Choroid plexus epithelial cell (primary cell): Measurements from ENCODE around the gene POLD1.
A peak's percentile ranks its signal among the peaks of the same experiment; 100 is the strongest.

Source experiments
- DNase-seq: peaks from one replicate; pipeline ENCODE4 v3.0.0-alpha.2; 2010; ENCODE audit warnings: low read depth
- H3K4me3 ChIP-seq: 2 replicates; pipeline ENCODE4 v1.5.1; 2011; ENCODE audit warnings: low read depth, mild to moderate bottlenecking, control low read depth, low read length, moderate library complexity
- TF ChIP-seq, protein P1 (sequence below): conservative IDR thresholded peaks from 2 replicates; pipeline ENCODE4 v1.5.1; 2011; ENCODE audit warnings: low read depth, mild to moderate bottlenecking, control low read depth, inconsistent platforms, low read length, moderate library complexity

The POLD1 gene

DNA sequence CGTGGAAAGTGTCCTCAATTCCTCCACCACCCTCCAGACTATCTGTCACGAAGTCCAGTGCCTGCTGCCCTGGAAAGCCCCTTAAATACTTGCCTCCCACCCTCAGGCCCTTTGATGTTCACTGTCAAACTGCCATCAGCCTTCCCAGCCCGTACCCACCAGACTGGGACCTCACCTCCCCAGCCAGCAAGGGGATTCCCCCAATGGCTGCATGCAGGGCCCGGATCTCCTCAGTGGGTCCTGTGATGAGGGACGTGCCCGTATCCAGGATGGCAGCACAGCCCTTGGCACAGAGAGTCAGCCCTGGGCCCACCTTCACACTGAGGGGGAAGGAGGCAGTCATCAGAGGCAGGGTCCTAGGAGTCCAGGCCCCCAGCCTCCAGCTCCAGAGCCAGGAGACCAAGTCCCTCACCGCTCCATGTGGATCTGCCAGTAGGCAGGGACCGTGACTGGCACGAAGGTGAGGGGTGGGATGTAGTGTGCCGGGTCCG is 24.8 kb upstream of the POLD1 start:
- no peak for DNase-seq
- TF ChIP-seq, protein P1, sequence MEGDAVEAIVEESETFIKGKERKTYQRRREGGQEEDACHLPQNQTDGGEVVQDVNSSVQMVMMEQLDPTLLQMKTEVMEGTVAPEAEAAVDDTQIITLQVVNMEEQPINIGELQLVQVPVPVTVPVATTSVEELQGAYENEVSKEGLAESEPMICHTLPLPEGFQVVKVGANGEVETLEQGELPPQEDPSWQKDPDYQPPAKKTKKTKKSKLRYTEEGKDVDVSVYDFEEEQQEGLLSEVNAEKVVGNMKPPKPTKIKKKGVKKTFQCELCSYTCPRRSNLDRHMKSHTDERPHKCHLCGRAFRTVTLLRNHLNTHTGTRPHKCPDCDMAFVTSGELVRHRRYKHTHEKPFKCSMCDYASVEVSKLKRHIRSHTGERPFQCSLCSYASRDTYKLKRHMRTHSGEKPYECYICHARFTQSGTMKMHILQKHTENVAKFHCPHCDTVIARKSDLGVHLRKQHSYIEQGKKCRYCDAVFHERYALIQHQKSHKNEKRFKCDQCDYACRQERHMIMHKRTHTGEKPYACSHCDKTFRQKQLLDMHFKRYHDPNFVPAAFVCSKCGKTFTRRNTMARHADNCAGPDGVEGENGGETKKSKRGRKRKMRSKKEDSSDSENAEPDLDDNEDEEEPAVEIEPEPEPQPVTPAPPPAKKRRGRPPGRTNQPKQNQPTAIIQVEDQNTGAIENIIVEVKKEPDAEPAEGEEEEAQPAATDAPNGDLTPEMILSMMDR = no peak
- no peak overlapping the region for H3K4me3 ChIP-seq

DNA sequence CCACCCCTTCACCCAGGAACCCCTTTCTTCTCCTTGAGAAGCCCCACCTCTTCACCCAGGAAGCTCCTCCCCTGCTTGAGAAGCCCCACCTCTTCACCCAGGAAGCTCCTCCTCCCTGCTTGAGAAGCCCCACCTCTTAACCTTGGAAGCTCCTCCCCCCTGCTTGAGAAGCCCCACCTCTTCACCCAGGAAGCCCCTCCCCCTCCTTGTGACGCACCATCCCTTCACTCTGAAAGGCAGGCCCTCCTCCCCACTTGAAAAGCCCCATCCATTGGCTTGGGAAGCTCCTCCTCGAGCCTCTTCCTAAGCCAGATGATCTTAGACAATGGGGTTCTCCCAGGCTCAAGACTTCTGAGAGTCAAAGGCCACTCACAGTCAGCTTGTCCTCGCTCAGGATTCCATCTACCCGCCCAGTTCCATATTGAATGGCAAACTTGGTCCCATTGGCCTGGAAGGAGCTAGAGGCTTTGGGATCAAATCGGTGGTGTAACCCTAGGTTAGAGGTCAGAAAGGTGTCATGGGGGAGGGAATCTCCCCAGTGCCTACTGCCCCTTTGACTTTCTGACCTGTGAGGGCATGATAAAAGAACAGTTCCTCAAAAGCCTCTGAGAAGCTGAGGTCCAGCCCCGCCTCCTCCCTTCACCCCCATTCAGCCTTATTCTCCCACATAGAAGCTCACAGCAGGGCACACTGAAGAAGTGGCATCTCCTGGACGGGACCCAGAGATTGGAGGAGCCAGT is 22.7 kb upstream of the POLD1 start:
- no peak for DNase-seq
- TF ChIP-seq, protein P1 = no peak
- no peak overlapping the region for H3K4me3 ChIP-seq

DNA sequence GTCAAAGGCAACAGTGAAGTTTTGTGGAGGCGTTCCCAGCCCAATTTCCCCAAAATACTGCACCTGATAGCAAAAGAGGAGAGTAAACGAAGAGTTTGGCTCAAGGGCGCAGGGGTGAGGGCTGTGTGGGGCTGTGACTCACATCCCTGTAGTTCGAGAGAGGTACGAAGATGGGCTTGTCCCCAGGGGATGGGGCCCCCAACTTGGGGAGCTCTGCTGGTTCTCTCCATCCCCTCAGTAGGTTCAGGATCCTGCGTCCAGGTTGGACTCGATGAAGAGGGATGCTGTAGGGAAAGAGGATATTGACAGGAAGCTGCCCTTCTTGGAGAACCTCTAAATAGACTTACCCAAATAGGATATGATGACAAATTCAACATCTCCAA is 22.1 kb upstream of the POLD1 start:
- no peak overlapping the region for H3K4me3 ChIP-seq
- TF ChIP-seq, protein P1 = no peak
- DNase-seq = no peak

DNA sequence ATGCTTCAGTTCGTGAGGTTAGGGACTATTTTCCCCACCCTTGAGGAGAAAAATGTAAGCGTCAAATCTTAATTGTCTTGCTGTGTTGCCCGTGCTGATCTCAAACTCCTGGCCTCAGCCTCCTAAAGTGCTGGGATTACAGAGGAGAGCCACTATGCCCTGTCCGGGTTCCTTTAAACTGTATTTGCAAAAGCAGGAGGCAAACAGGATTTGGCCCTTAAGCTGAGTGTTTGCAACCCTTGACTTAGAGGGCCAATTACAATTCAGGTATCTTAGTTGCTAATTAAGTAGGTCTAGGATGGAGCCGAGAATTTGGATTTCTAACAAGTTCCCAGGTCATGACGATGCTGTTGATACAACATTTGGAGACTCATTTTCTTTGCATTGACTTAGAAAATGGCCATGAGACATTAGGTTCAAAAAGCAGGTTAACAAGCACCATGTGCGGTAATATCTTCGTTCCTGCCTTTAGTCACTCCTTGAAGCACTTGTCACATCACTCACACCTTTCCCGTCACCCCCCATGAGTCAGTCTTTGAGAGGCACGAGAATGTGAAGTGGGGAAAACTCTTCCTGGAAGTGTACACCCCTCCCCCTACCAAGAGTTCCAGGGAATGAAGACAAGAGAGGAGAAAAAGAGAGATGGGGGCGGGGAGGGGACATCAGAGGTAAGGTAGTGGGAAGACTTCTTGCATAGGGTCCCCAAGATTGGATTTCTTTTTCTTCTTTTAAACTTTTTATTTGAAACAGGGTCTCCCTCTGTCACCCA is 21.3 kb upstream of the POLD1 start:
- H3K4me3 ChIP-seq = no peak overlapping the region
- TF ChIP-seq, protein P1 = no peak
- no peak for DNase-seq

DNA sequence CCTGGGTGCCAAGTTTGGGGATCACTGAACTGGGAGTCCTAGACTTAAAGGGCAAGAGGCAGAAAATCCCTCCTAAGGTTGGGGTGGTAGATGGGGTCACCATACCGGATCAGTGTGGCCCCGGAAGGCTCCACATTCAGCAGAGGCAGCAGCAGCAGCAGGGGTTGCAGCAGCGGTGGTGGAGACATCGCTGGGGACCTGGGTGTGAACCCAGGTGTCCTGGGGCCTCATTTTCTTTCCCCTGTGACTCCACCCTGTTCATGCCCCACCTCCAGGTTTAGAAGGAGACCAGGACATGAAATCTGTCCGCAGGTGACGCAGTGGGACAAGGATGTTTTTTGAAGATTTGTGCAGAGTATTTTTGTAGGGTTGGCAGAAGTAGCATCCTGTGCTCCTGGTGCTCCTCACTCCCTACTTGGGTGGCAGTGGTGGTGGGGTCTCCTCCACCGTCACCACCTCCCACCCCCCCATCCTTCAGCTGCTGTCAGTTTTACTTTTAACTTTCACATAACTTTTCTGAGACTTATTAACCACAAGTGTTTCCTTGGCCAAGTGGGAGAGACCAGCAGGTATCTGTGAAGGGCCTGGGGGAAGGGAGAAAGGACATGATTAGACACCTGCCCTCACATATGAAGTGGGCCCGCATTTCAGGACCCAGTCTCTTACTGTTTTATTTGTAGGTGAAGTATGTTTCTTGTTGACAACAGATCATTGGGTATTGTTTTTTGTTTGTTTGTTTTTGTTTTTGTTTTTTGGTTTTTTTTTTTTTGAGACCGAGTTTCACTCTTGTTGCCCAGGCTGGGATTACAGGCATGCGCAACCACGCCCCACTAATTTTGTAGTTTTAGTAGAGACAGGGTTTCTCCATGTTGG is 18.5 kb upstream of the POLD1 start, which contains the start of gene NAPSA:
Gene NAPSA (minus strand): TSS at position 206 of the 873 bp plus-strand sequence. CDS start 18 bp downstream, at position 188.
- H3K4me3 ChIP-seq = no peak within 1 kb of the TSS
- no peak for DNase-seq
- TF ChIP-seq, protein P1 = no peak

DNA sequence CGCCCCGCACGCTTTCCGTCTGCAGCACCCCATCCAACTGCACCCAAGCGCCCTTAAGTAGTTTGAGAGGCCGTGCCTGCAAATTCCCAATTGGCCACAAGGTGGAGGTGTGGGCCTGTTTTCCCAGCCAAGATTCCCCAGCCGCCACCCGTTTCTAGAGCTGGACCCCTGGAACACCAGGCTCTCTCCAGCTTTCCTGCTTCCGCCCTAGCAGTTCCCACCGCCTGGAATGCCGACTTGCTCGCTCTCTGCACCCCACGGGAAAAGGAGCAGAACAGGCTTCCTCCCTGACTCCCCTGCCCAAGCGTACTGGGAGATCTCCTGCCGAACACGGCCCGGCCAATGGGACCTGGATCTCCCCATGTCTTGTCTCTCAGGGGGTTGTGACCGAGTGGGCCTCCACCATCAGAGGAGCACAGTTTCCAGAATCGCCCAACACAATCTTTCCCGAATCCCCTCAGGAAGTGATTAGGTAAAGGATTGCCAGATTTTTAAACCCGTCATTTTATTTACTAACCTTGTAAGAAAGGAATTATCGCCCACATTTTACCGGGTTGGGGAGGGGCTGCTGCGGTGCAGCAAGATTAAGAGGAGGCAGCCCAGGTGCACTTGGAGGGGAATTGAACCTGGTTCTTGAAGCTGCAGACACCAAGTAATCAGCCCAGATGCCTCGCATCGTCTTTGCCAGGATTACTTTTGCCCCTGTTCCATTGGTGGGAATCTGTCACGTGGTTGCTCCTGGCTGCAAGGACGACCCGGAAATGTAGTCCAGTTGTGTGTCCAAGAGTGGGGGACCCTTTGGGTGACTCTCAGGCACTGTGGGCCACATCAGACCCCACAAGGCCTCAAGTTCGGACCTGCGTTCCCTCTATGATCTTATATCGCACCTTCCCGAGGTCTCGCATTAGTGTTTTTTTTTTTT is 15.2 kb upstream of the POLD1 start:
- peak; percentile 95 for DNase-seq
- TF ChIP-seq, protein P1 = peak; percentile 85
- peak overlapping the region; percentile 86 for H3K4me3 ChIP-seq
